MCF 10A (cell line): ENCODE results near the gene NLRP14. TPM values are rescaled to one million over a fixed set of nuclear protein-coding genes. Genes with fewer than 3 reads are reported as not detected.

Experiments
- BruUV-seq: library from RNA; stranded (reverse); fragments of 400-500 nt; replicated peaks from 2 replicates; lab custom pipeline; 2021; lab: Mats Ljungman, UMichigan
- CTCF ChIA-PET: fragments of 300-600 bp; sonication (Branson Sonifier 250); formaldehyde crosslinking; extraction: SDS; loops from one replicate; lab custom pipeline; 2021; ENCODE audit warnings: antibody characterized with exemption, inconsistent platforms; lab: Yijun Ruan, JAX
- POLR2A ChIA-PET: fragments of 300-600, 350-650 bp; sonication (Branson Sonifier 250); formaldehyde crosslinking; extraction: SDS; loops from one replicate; lab custom pipeline; 2020; ENCODE audit warnings: antibody characterized with exemption, inconsistent platforms; lab: Yijun Ruan, JAX
- DNase-seq: peaks from one replicate; pipeline ENCODE4 v3.0.0-alpha.2; 2018; ENCODE audit not compliant: unreplicated experiment
- H3K27ac Mint-ChIP-seq: one replicate; pipeline ENCODE4 v1.8.0; 2022; ENCODE audit warnings: mild to moderate bottlenecking, low read depth, mixed read lengths; ENCODE audit not compliant: unreplicated experiment
- H3K27me3 Mint-ChIP-seq: one replicate; pipeline ENCODE4 v1.8.0; 2022; ENCODE audit warnings: mixed read lengths; ENCODE audit not compliant: insufficient read depth, unreplicated experiment
- H3K36me3 Mint-ChIP-seq: one replicate; pipeline ENCODE4 v1.8.0; 2022; ENCODE audit warnings: mild to moderate bottlenecking, moderate library complexity, mixed read lengths; ENCODE audit not compliant: insufficient read depth, unreplicated experiment
- H3K4me1 Mint-ChIP-seq: one replicate; pipeline ENCODE4 v1.8.0; 2022; ENCODE audit warnings: mixed read lengths; ENCODE audit not compliant: insufficient read depth, unreplicated experiment
- H3K4me3 Mint-ChIP-seq: one replicate; pipeline ENCODE4 v1.8.0; 2022; ENCODE audit warnings: mild to moderate bottlenecking, moderate library complexity, mixed read lengths; ENCODE audit not compliant: unreplicated experiment
- H3K9me3 Mint-ChIP-seq: one replicate; pipeline ENCODE4 v1.8.0; 2022; ENCODE audit warnings: mixed read lengths; ENCODE audit not compliant: unreplicated experiment
- intact Hi-C: fragments of 100-400 bp; cut with micrococcal nuclease; formaldehyde crosslinking; loops from 2 replicates; pipeline ENCODE4 v1.14.1; 2022
- total RNA-seq: library from RNA; stranded (reverse); gene quantifications from 2 replicates; pipeline ENCODE4 v1.2.3, GENCODE V29; 2022
- TF ChIP-seq, protein P1 (sequence below): fragments of 200-600 bp; IDR thresholded peaks from one replicate; pipeline ENCODE4 v1.8.0; 2022; ENCODE audit warnings: antibody characterized with exemption, mild to moderate bottlenecking; ENCODE audit not compliant: unreplicated experiment

The NLRP14 gene
- total RNA-seq, 1 experiment from 2014 or later: not detected

DNA sequence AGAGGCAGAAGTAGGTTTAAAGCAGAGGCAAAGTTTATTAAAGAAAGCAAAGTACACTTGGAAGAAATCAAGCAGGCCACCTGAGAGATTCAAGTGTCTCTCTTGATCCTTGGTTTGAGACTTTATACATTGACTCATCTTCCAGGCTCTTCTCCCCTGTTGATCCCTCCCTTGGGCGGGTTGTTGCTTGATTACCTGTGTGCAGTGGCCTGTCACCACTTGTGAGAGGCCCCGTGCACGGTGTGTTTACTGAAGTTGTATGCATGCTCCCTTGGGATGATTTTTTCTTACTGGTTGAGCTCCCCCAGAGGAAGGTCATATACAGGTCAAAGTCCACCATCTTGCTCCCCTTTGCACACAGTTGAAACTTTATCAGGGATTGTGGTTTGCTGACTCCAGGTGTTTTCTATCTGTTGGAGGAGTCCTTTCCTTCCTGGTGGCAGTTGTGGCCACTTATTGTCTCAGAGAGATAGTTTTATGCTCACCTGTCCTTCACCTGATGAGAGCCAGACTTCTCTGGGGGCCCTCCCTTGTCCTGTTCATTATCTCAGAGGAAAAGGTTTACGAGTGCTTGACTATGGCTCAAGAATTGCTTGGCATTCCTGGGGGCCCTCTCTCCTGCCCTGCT is 52.2 kb downstream of the NLRP14 start:
- DNase-seq: no peak
- ChIA-PET CTCF (interaction anchor here (0.6 to 0.9 kb wide), 3 partner anchors 26 to 1027 kb away, joined by 3 to 4 read pairs (median 3); no protein-coding TSS in a partner anchor), POLR2A (no interaction called here)
- Mint-ChIP-seq H3K27ac (no peak overlapping the region), H3K27me3 (peaks cover 13% of the 10 kb centered on the region), H3K4me3 (no peak overlapping the region), H3K9me3 (no peaks in the 10 kb centered on the region), H3K4me1 (no peaks in the 10 kb centered on the region), H3K36me3 (no peaks in the 10 kb centered on the region)
- BruUV-seq: no TSS peak
- TF ChIP-seq, protein P1, sequence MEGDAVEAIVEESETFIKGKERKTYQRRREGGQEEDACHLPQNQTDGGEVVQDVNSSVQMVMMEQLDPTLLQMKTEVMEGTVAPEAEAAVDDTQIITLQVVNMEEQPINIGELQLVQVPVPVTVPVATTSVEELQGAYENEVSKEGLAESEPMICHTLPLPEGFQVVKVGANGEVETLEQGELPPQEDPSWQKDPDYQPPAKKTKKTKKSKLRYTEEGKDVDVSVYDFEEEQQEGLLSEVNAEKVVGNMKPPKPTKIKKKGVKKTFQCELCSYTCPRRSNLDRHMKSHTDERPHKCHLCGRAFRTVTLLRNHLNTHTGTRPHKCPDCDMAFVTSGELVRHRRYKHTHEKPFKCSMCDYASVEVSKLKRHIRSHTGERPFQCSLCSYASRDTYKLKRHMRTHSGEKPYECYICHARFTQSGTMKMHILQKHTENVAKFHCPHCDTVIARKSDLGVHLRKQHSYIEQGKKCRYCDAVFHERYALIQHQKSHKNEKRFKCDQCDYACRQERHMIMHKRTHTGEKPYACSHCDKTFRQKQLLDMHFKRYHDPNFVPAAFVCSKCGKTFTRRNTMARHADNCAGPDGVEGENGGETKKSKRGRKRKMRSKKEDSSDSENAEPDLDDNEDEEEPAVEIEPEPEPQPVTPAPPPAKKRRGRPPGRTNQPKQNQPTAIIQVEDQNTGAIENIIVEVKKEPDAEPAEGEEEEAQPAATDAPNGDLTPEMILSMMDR: no peak
- intact Hi-C loops: no loop called here

DNA sequence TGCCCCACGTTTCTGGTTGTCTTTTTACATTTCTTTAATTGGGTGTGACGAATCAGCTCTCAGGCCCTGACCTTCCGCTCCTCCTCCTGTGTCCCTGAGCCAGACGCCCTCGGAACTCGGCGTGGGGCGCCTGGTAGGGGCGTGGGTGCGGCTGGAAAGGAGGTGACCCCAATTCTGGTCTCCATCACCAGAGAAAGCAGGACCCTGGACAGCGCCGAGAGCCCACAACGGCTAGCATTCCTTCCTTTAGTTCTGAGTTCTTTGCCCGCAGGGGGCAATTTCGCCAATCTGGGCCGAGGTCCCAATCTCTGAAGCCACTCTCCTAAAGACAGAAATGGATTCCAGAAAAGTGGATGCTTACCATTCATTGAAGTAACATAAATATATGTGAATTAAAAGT is 56.8 kb downstream of the NLRP14 start:
- H3K27me3 Mint-ChIP-seq: peaks cover 13% of the 10 kb centered on the region
- POLR2A ChIA-PET: no interaction called here
- no peaks in the 10 kb centered on the region for H3K36me3 Mint-ChIP-seq
- DNase-seq: peak; percentile 17
- no TSS peak for BruUV-seq
- H3K4me1 Mint-ChIP-seq: no peaks in the 10 kb centered on the region
- intact Hi-C loops: no loop called here
- H3K27ac Mint-ChIP-seq: no peak overlapping the region
- no peaks in the 10 kb centered on the region for H3K9me3 Mint-ChIP-seq
- TF ChIP-seq, protein P1: no peak
- CTCF ChIA-PET: no interaction called here
- H3K4me3 Mint-ChIP-seq: no peak overlapping the region

DNA sequence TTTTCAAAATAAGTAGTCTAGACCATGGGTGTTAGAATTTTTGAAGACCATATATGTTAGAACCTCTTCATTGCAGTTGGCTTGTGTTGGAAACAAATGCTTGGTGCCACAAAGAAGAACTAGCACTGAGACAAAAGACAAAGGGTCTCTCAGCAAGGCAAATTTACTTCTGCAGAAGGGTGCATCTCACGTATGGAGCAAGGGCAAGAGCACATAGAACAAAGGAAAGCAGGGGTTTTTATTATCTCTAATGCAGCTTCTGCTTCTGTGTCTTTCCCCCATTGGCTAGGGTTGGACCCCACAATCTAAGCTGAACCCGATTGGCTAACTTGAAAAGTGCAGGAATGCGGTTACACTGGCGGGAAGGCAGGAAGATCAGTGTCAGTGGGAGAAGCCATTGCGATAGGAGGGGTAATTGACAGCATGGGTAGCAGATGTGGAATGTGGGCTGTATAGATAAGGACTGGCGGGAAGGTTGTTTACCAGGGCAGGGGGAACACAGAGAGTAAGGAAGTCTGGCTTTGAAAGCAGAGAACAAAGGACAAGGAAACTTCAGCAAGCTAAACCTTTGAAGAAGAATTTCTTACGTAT is 59.4 kb downstream of the NLRP14 start:
- H3K4me3 Mint-ChIP-seq: no peak overlapping the region
- TF ChIP-seq, protein P1: no peak
- H3K4me1 Mint-ChIP-seq: no peaks in the 10 kb centered on the region
- ChIA-PET POLR2A (no interaction called here), CTCF (no interaction called here)
- no peaks in the 10 kb centered on the region for H3K36me3 Mint-ChIP-seq
- no peak overlapping the region for H3K27ac Mint-ChIP-seq
- H3K27me3 Mint-ChIP-seq: peaks cover 13% of the 10 kb centered on the region
- intact Hi-C loops: no loop called here
- BruUV-seq: no TSS peak
- no peak for DNase-seq
- H3K9me3 Mint-ChIP-seq: no peaks in the 10 kb centered on the region

DNA sequence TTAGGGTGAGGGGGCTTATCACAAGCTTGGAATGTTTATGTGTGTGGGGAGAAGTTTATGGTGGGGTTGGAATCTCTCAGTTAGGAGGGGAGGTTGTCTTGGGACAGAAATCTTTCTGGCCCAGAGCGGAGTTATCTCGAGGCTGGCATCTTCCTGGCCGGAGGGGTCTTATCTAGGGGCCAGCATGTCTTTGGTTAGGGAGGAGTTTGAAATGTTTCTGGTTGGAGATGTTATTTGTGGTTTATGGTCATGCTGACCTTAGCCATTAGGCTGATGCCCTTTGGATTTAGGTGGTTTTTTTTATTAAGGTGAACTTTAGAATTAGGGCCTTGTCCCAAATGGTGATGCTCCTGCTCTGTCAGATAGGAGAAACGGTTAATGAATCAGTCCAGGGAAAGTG is 60.6 kb downstream of the NLRP14 start:
- CTCF ChIA-PET: interaction anchor here (0.5 kb wide), 1 partner anchor 590 kb away, joined by 3 read pairs; no protein-coding TSS in a partner anchor
- H3K27ac Mint-ChIP-seq: no peak overlapping the region

More for the DNA sequence above, 60.6 kb downstream of the NLRP14 start:
- H3K9me3 Mint-ChIP-seq: no peaks in the 10 kb centered on the region
- no peaks in the 10 kb centered on the region for H3K4me1 Mint-ChIP-seq
- peaks cover 23% of the 10 kb centered on the region for H3K27me3 Mint-ChIP-seq
- no peak overlapping the region for H3K4me3 Mint-ChIP-seq
- POLR2A ChIA-PET: no interaction called here
- H3K36me3 Mint-ChIP-seq: no peaks in the 10 kb centered on the region
- DNase-seq: no peak
- intact Hi-C loops: no loop called here
- TF ChIP-seq, protein P1: no peak
- no TSS peak for BruUV-seq
